K562 (cell line): ENCODE results near the gene TRMT112.

Experiments
- CTCF ChIP-seq, 3 experiments: IDR thresholded peaks in 2 of 3; conservative IDR thresholded peaks in 1 of 3; 2 replicates each; pipeline ENCODE4 v1.5.1; 2011 to 2012; ENCODE audit warnings: low read length in 3 of 3, mild to moderate bottlenecking in 3 of 3, control low read depth in 2 of 3, improper control_type of control experiment in 1 of 3, inconsistent platforms in 1 of 3, low read depth in 1 of 3, mixed read lengths in 1 of 3, moderate library complexity in 1 of 3; ENCODE audit not compliant: insufficient read depth in 2 of 3
- GABPA ChIP-seq: fragments of 200-800 bp; sonication (Bioruptor generic); conservative IDR thresholded peaks from 2 replicates; pipeline ENCODE4 v1.6.1; 2016; ENCODE audit warnings: low read depth, missing genetic modification characterization, missing compliant biosample characterization
- HSF4 ChIP-seq: fragments of 250-450 bp; sonication (Bioruptor Pico); IDR thresholded peaks from 2 replicates; pipeline ENCODE4 v2.1.2; 2022; ENCODE audit warnings: mild to moderate bottlenecking, moderate library complexity, borderline replicate concordance
- MAX ChIP-seq: sonication (generic); formaldehyde crosslinking; IDR thresholded peaks from 2 replicates; pipeline ENCODE4 v1.9.0; 2022; ENCODE audit warnings: mild to moderate bottlenecking, missing genetic modification reagents
- NRF1 ChIP-seq, 2 experiments: fragments of 450-650 bp; IDR thresholded peaks in 1 of 2; conservative IDR thresholded peaks in 1 of 2; 2 replicates each; pipeline ENCODE4 v1.6.1; 2014; ENCODE audit warnings: mild to moderate bottlenecking in 2 of 2
- PHF21A ChIP-seq: fragments of 450-650 bp; IDR thresholded peaks from 2 replicates; pipeline ENCODE4 v1.6.1; 2017; ENCODE audit warnings: low read depth, borderline replicate concordance
- POLR2AphosphoS2 ChIP-seq: IDR thresholded peaks from 2 replicates; pipeline ENCODE4 v1.6.1; 2012; ENCODE audit warnings: low read length, improper control_type of control experiment
- POLR2AphosphoS5 ChIP-seq: IDR thresholded peaks from 2 replicates; pipeline ENCODE4 v1.6.1; 2011; ENCODE audit warnings: mild to moderate bottlenecking, low read depth, low read length, moderate library complexity; ENCODE audit not compliant: control insufficient read depth, insufficient read depth
- SETDB1 ChIP-seq: IDR thresholded peaks from one replicate; pipeline ENCODE4 v1.6.1; 2012; ENCODE audit warnings: low read length, control low read depth, inconsistent platforms
- SIN3A ChIP-seq, 2 experiments: fragments of 150-350 bp in 1 of 2; IDR thresholded peaks; 2 replicates each; pipeline ENCODE4 v1.6.1; 2011 to 2016; ENCODE audit warnings: borderline replicate concordance in 2 of 2, low read depth in 2 of 2, low read length in 2 of 2, mild to moderate bottlenecking in 2 of 2, moderate library complexity in 2 of 2; ENCODE audit not compliant: control insufficient read depth in 1 of 2
- TCF7L2 ChIP-seq: fragments of 150-350 bp; IDR thresholded peaks from 2 replicates; pipeline ENCODE4 v1.6.1; 2016; ENCODE audit warnings: low read depth, mild to moderate bottlenecking, low read length, moderate library complexity
- VEZF1 ChIP-seq: fragments of 200-800 bp; sonication (Bioruptor generic); IDR thresholded peaks from 2 replicates; pipeline ENCODE4 v1.6.1; 2017; ENCODE audit warnings: missing genetic modification characterization, missing compliant biosample characterization
- ZNF280A ChIP-seq: fragments of 450-650 bp; IDR thresholded peaks from 2 replicates; pipeline ENCODE4 v1.6.1; 2018; ENCODE audit warnings: mild to moderate bottlenecking, low read depth; ENCODE audit not compliant: partially characterized antibody

- TF ChIP-seq CTCF (IDR thresholded peaks at IDR 0.05 in 2 of 3, conservative IDR thresholded peaks at IDR 0.05 in 1 of 3; ENCODE audit: insufficient read depth in 2 of 3, low read depth in 1 of 3, low read length in 3 of 3) (no peak), VEZF1 (CRISPR knock-in tag) (no peak), POLR2AphosphoS5 (no peak), MAX (CRISPR knock-in tag) (no peak), ZNF280A (no peak), TCF7L2 (no peak), HSF4 (CRISPR knock-in tag) (no peak), SIN3A (IDR thresholded peaks at IDR 0.05; ENCODE audit: borderline replicate concordance in 2 of 2, control insufficient read depth in 1 of 2, low read depth in 2 of 2, low read length in 2 of 2) (no peak), POLR2AphosphoS2 (no peak), PHF21A (no peak), SETDB1 (no peak), GABPA (tag) (no peak), NRF1 (conservative IDR thresholded peaks at IDR 0.05 in 1 of 2, IDR thresholded peaks at IDR 0.05 in 1 of 2) (no peak)
Observed at GRCh38 chr11:64353715-64354506, 36.6 kb upstream of the TRMT112 start.
